ENCODE results near the gene MPZL2.

GRCh38 chr11:118282606-118283005 is 18.5 kb upstream of the MPZL2 start:
- TF ChIP-seq CTCF (IDR thresholded peaks at IDR 0.05) (no peak), POLR2AphosphoS5 (IDR thresholded peaks at IDR 0.05; ENCODE audit: low read depth, low read length) (no peak), SIN3A (IDR thresholded peaks at IDR 0.05; ENCODE audit: borderline replicate concordance, insufficient read depth, low read depth, low read length) (no peak), TCF7L2 (IDR thresholded peaks at IDR 0.05; ENCODE audit: low read depth, low read length) (no peak)
- TF ChIP-seq, protein P1, sequence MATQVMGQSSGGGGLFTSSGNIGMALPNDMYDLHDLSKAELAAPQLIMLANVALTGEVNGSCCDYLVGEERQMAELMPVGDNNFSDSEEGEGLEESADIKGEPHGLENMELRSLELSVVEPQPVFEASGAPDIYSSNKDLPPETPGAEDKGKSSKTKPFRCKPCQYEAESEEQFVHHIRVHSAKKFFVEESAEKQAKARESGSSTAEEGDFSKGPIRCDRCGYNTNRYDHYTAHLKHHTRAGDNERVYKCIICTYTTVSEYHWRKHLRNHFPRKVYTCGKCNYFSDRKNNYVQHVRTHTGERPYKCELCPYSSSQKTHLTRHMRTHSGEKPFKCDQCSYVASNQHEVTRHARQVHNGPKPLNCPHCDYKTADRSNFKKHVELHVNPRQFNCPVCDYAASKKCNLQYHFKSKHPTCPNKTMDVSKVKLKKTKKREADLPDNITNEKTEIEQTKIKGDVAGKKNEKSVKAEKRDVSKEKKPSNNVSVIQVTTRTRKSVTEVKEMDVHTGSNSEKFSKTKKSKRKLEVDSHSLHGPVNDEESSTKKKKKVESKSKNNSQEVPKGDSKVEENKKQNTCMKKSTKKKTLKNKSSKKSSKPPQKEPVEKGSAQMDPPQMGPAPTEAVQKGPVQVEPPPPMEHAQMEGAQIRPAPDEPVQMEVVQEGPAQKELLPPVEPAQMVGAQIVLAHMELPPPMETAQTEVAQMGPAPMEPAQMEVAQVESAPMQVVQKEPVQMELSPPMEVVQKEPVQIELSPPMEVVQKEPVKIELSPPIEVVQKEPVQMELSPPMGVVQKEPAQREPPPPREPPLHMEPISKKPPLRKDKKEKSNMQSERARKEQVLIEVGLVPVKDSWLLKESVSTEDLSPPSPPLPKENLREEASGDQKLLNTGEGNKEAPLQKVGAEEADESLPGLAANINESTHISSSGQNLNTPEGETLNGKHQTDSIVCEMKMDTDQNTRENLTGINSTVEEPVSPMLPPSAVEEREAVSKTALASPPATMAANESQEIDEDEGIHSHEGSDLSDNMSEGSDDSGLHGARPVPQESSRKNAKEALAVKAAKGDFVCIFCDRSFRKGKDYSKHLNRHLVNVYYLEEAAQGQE (IDR thresholded peaks at IDR 0.05; ENCODE audit: insufficient read depth in 1 of 2, low read depth in 2 of 2, low read length in 1 of 2) = no peak

Measured in Panc1 (cell line).